IMR-90 (cell line): ENCODE data around the gene ANKRD2. TPM values are rescaled to one million over a fixed set of nuclear protein-coding genes. Genes with fewer than 3 reads are reported as not detected.

Experiments
- ATAC-seq: fragments of 200-7000 bp; cut with Tn5 transposase; 2 replicates; pipeline ENCODE4 v1.9.1; 2020; ENCODE audit warnings: low read depth, mild to moderate bottlenecking, moderate library complexity
- BruUV-seq: library from RNA; stranded (reverse); fragments of 400-500 nt; replicated peaks from 2 replicates; lab custom pipeline; 2021; lab: Mats Ljungman, UMichigan
- CTCF ChIA-PET: fragments of 300-600 bp; formaldehyde crosslinking; extraction: SDS; loops from one replicate; lab custom pipeline; 2021; ENCODE audit warnings: antibody characterized with exemption; lab: Yijun Ruan, JAX
- POLR2A ChIA-PET: fragments of 300-600 bp; sonication (Branson Sonifier 250); formaldehyde crosslinking; loops from one replicate; lab custom pipeline; 2022; ENCODE audit warnings: antibody characterized with exemption; ENCODE audit not compliant: unreplicated experiment; lab: Charles Lee
- DNase-seq: peaks from one replicate; pipeline ENCODE4 v3.0.0; 2013
- H2AFZ ChIP-seq: replicated peaks from 2 replicates; pipeline ENCODE3; 2013; ENCODE audit warnings: low read length, mild to moderate bottlenecking; ENCODE audit not compliant: poor library complexity
- H2AK5ac ChIP-seq: 2 replicates; pipeline ENCODE4 v1.6.1; 2013; ENCODE audit warnings: low read depth, low read length, inconsistent platforms
- H2AK9ac ChIP-seq: replicated peaks from 2 replicates; pipeline ENCODE3; 2013; ENCODE audit warnings: mild to moderate bottlenecking, low read depth, low read length, moderate library complexity; ENCODE audit not compliant: poor library complexity
- H2BK120ac ChIP-seq: 2 replicates; pipeline ENCODE4 v1.6.1; 2013; ENCODE audit warnings: low read depth, low read length, inconsistent platforms
- H2BK15ac ChIP-seq: 3 replicates; pipeline ENCODE4 v1.6.1; 2013; ENCODE audit warnings: low read depth, low read length, inconsistent platforms
- H2BK20ac ChIP-seq: 2 replicates; pipeline ENCODE4 v1.6.1; 2013; ENCODE audit warnings: low read depth, mild to moderate bottlenecking, inconsistent platforms, low read length, moderate library complexity
- H2BK5ac ChIP-seq: 2 replicates; pipeline ENCODE4 v1.6.1; 2013; ENCODE audit warnings: mild to moderate bottlenecking, low read depth, low read length, inconsistent platforms; ENCODE audit not compliant: poor library complexity, severe bottlenecking
- H3K14ac ChIP-seq: replicated peaks from 2 replicates; pipeline ENCODE4 v1.6.1; 2013; ENCODE audit warnings: low read depth, low read length, inconsistent platforms
- H3K18ac ChIP-seq: 2 replicates; pipeline ENCODE4 v1.6.1; 2013; ENCODE audit warnings: low read depth, low read length, control low read depth
- H3K23ac ChIP-seq: 2 replicates; pipeline ENCODE4 v1.6.1; 2013; ENCODE audit warnings: low read depth, low read length, inconsistent platforms
- H3K27ac ChIP-seq: 2 replicates; pipeline ENCODE4 v1.5.1; 2013; ENCODE audit warnings: mild to moderate bottlenecking, control low read depth, low read length; ENCODE audit not compliant: insufficient read depth
- H3K27me3 ChIP-seq: 2 replicates; pipeline ENCODE4 v1.6.1; 2013; ENCODE audit warnings: low read length; ENCODE audit not compliant: control insufficient read depth, insufficient read depth
- H3K36me3 ChIP-seq: 2 replicates; pipeline ENCODE4 v1.6.1; 2013; ENCODE audit warnings: low read length, mixed read lengths; ENCODE audit not compliant: control insufficient read depth, insufficient read depth
- H3K4ac ChIP-seq: 2 replicates; pipeline ENCODE4 v1.6.1; 2013; ENCODE audit warnings: low read depth, low read length, inconsistent platforms
- H3K4me1 ChIP-seq: 2 replicates; pipeline ENCODE4 v1.6.1; 2013; ENCODE audit warnings: low read length, mixed read lengths; ENCODE audit not compliant: control insufficient read depth, insufficient read depth
- H3K4me2 ChIP-seq: 2 replicates; pipeline ENCODE4 v1.6.1; 2013; ENCODE audit warnings: low read depth, mild to moderate bottlenecking, control low read depth, low read length, moderate library complexity
- H3K4me3 ChIP-seq: 2 replicates; pipeline ENCODE4 v1.5.1; 2013; ENCODE audit warnings: low read depth, mild to moderate bottlenecking, control low read depth, low read length, moderate library complexity; ENCODE audit not compliant: insufficient read depth
- H3K56ac ChIP-seq: 2 replicates; pipeline ENCODE4 v1.6.1; 2013; ENCODE audit warnings: low read length, inconsistent platforms; ENCODE audit not compliant: insufficient read depth; ENCODE audit errors: extremely low read depth
- H3K79me1 ChIP-seq, 2 experiments: 2 replicates each; pipeline ENCODE4 v1.6.1; 2013; ENCODE audit warnings: low read length in 2 of 2, inconsistent platforms in 1 of 2, low read depth in 1 of 2
- H3K9ac ChIP-seq: 2 replicates; pipeline ENCODE4 v1.6.1; 2013; ENCODE audit warnings: low read depth, low read length, control low read depth
- H3K9me1 ChIP-seq: 2 replicates; pipeline ENCODE4 v1.6.1; 2013; ENCODE audit warnings: low read length, inconsistent platforms; ENCODE audit not compliant: insufficient read depth
- H3K9me3 ChIP-seq: 2 replicates; pipeline ENCODE4 v1.6.1; 2013; ENCODE audit warnings: low read length; ENCODE audit not compliant: control insufficient read depth, insufficient read depth
- H4K20me1 ChIP-seq: 2 replicates; pipeline ENCODE4 v1.6.1; 2013; ENCODE audit warnings: low read length, inconsistent platforms; ENCODE audit not compliant: insufficient read depth
- H4K5ac ChIP-seq: 2 replicates; pipeline ENCODE4 v1.6.1; 2013; ENCODE audit warnings: mild to moderate bottlenecking, low read depth, low read length, control low read depth
- H4K8ac ChIP-seq, 2 experiments: 2 replicates each; pipeline ENCODE4 v1.6.1; 2013; ENCODE audit warnings: low read depth in 2 of 2, low read length in 2 of 2, control low read depth in 1 of 2, inconsistent platforms in 1 of 2
- H4K91ac ChIP-seq: 2 replicates; pipeline ENCODE4 v1.6.1; 2013; ENCODE audit warnings: low read depth, low read length, inconsistent platforms; ENCODE audit not compliant: insufficient read depth
- BHLHE40 ChIP-seq: fragments of 150-350 bp; IDR thresholded peaks from 2 replicates; pipeline ENCODE4 v1.6.1; 2016; ENCODE audit warnings: mild to moderate bottlenecking, low read depth, low read length
- CEBPB ChIP-seq: IDR thresholded peaks from 2 replicates; pipeline ENCODE4 v1.6.1; 2012; ENCODE audit warnings: low read depth, low read length, improper control_type of control experiment
- CHD1 ChIP-seq: IDR thresholded peaks from 2 replicates; pipeline ENCODE4 v1.6.1; 2012; ENCODE audit warnings: low read depth, low read length, improper control_type of control experiment
- CTCF ChIP-seq: conservative IDR thresholded peaks from 2 replicates; pipeline ENCODE4 v1.5.1; 2012; ENCODE audit warnings: mild to moderate bottlenecking, low read depth, low read length, improper control_type of control experiment
- FOS ChIP-seq: fragments of 150-350 bp; IDR thresholded peaks from 2 replicates; pipeline ENCODE4 v1.6.1; 2016; ENCODE audit warnings: low read depth, low read length
- MAFK ChIP-seq: IDR thresholded peaks from 2 replicates; pipeline ENCODE4 v1.6.1; 2012; ENCODE audit warnings: low read depth, low read length, improper control_type of control experiment
- NFE2L2 ChIP-seq: fragments of 150-350 bp; IDR thresholded peaks from 2 replicates; pipeline ENCODE4 v1.6.1; 2016; ENCODE audit warnings: low read depth, mild to moderate bottlenecking, low read length
- POLR2A ChIP-seq: IDR thresholded peaks from 2 replicates; pipeline ENCODE4 v1.6.1; 2012; ENCODE audit warnings: mild to moderate bottlenecking, low read depth, low read length
- RAD21 ChIP-seq: IDR thresholded peaks from 2 replicates; pipeline ENCODE4 v1.6.1; 2012; ENCODE audit warnings: low read length, improper control_type of control experiment
- RCOR1 ChIP-seq: IDR thresholded peaks from 2 replicates; pipeline ENCODE4 v1.6.1; 2012; ENCODE audit warnings: mild to moderate bottlenecking, low read length, improper control_type of control experiment; ENCODE audit not compliant: insufficient replicate concordance
- RFX5 ChIP-seq: IDR thresholded peaks from 2 replicates; pipeline ENCODE4 v1.8.0; 2012; ENCODE audit warnings: low read depth, mild to moderate bottlenecking, low read length, moderate library complexity
- SMC3 ChIP-seq: fragments of 150-350 bp; IDR thresholded peaks from 2 replicates; pipeline ENCODE4 v1.6.1; 2016; ENCODE audit warnings: low read depth, mild to moderate bottlenecking, antibody characterized with exemption, low read length, moderate library complexity
- WGBS, 2 experiments: methylation state at CpG; one replicate each; pipeline versions ENCODE4 v1.1.5 to v1.1.7; 2013; ENCODE audit warnings: missing lambda C conversion rate in 2 of 2; ENCODE audit not compliant: insufficient read length in 1 of 2; ENCODE audit errors: extremely low coverage in 2 of 2; 5-methylcytosine and 5-hydroxymethylcytosine counted together
- dilution Hi-C: fragments of 300-500 bp; cut with HindIII; formaldehyde crosslinking; loops from one replicate; pipeline ENCODE4 v1.14.3; 2018; ENCODE audit warnings: low sequenced_read_pairs; ENCODE audit not compliant: unreplicated experiment
- in situ Hi-C: fragments of 300-500 bp; cut with MboI; formaldehyde crosslinking; loops from 3 replicates; pipeline ENCODE4 v1.14.3; 2019; ENCODE audit warnings: low sequenced_read_pairs, inconsistent platforms, mixed read lengths
- intact Hi-C: fragments of 100-400 bp; cut with micrococcal nuclease; formaldehyde crosslinking; loops from 2 replicates; pipeline ENCODE4 v1.10.0; 2022
- polyA plus RNA-seq, 3 experiments: library from polyadenylated mRNA; depleted of rRNA; stranded (reverse); fragments of >200 nt; gene quantifications; 2 replicates each; pipeline ENCODE4 v1.2.3, GENCODE V29; 2012; ENCODE audit warnings: low replicate concordance in 1 of 3
- total RNA-seq: library from RNA; depleted of rRNA; stranded (reverse); fragments of >200 nt; gene quantifications from 2 replicates; pipeline ENCODE4 v1.2.3, GENCODE V29; 2012

ANKRD2 gene
- total and polyA plus RNA-seq, 2 of the 4 experiments (the other 2 are of a cell fraction) = 0.36 to 0.65 TPM

DNA sequence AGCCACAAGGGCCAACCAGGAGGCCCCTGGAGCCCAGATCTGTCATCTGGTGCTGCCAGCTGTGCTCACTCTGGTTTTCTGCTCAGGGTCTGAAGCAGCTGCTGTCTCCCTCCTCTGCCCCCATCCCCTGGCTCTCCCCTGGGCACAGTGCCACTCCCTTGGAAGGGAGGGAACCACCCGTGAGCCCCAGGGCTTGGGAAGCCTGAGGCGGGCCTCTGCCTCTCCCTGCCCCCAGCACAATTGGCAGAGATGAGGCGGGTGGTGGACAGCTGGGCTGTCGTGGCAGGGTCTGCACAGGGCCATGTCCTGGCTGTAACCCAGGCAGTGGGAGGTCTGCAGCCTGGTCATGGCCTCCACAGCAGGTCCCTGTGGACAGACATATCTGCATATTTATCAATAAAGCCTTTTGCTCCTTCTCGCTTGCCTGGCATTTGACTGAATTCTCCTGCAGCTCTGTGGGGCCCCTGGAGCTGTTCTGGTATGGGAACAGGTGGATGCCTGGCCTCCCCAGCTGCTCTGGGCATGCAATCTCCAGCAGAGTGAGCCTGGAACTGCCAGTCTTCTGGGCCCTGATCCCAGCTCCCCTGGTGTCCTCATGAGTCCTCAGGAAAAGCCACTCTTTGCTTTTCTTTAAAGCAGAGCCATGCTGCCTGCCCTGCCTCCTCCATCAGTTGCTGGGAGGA is 1.6 kb upstream of the ANKRD2 start:
- H3K36me3 ChIP-seq = peaks cover 19% of the 10 kb centered on the region
- intact Hi-C loops = loop anchor here (5.0 kb wide), 1 partner anchor 161 kb away; no protein-coding TSS in a partner anchor
- peaks cover 16% of the 10 kb centered on the region for H3K4me1 ChIP-seq
- ATAC-seq (no peak), DNase-seq (no peak)
- H3K14ac ChIP-seq = no peak overlapping the region
- no peak overlapping the region for H2BK20ac ChIP-seq
- CTCF ChIA-PET = no interaction called here
- no peak for TF ChIP-seq NFE2L2
- TF ChIP-seq CTCF = no peak
- no peak for TF ChIP-seq RFX5
- TF ChIP-seq FOS = no peak
- TF ChIP-seq RCOR1 = no peak
- no peak for TF ChIP-seq CHD1
- TF ChIP-seq BHLHE40 = no peak
- TF ChIP-seq SMC3 = no peak
- TF ChIP-seq RAD21 = no peak
- TF ChIP-seq MAFK = no peak
- TF ChIP-seq CEBPB = no peak
- TF ChIP-seq POLR2A = no peak
- H4K20me1 ChIP-seq = peaks cover 5% of the 10 kb centered on the region; the same call in 1 of the 2 replicates
- POLR2A ChIA-PET = no interaction called here
- no peak overlapping the region for H3K9ac ChIP-seq
- BruUV-seq = no TSS peak
- H3K79me1 ChIP-seq = peaks cover 3% of the 10 kb centered on the region in 2 experiments; a peak in 2 of 4 replicates
- H3K4me2 ChIP-seq = no peak overlapping the region
- H3K18ac ChIP-seq = no peak overlapping the region
- no peak overlapping the region for H2BK5ac ChIP-seq
- H3K9me1 ChIP-seq = peaks cover 11% of the 10 kb centered on the region
- no peak overlapping the region for H3K4me3 ChIP-seq
- dilution Hi-C loops = no loop called here
- no peak overlapping the region for H3K56ac ChIP-seq
- in situ Hi-C loops = loop anchor here (10.0 kb wide), 1 partner anchor 164 kb away; the partner anchor contains the start of gene ZFYVE27
- no peak overlapping the region for H3K4ac ChIP-seq
- no peak overlapping the region for H3K23ac ChIP-seq
- no peak overlapping the region for H3K27ac ChIP-seq
- H2BK120ac ChIP-seq = no peak overlapping the region
- no peak overlapping the region for H4K91ac ChIP-seq
- no peaks in the 10 kb centered on the region for H3K9me3 ChIP-seq
- no peak overlapping the region for H2AK5ac ChIP-seq
- no peaks in the 10 kb centered on the region for H3K27me3 ChIP-seq
- H4K5ac ChIP-seq = no peak overlapping the region
- WGBS, 2 experiments = 57% methylated on average over 2 of the region's 5 CpGs; no CpG with 5 or more reads in 1 of the 2 experiments
- no peak overlapping the region for H2AK9ac ChIP-seq
- H4K8ac ChIP-seq = no peak overlapping the region
- H2BK15ac ChIP-seq = no peak overlapping the region
- no peak overlapping the region for H2AFZ ChIP-seq
